Measurements from ENCODE around the gene SLC39A11.

DNA sequence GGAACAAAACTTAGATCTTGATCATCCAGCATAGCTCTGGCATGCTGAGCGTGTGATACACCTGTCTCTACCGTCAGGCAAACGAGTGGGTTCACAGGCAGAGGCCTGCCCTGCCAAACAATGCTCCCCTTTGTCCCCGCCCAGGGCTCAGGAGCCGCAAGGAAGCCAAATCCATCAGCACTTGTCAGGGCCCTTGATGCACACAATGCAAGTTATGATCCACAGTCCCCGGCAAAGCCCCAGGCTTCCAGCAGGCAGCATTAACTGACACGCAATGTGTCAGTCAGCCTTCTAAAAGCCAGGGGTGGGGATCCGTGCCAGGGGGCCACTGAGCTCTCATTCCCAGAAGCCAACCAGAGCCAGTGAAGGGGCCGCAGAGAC lies 460.9 kb downstream of the SLC39A11 start:
- TF ChIP-seq YY1 (IDR thresholded peaks at IDR 0.05; ENCODE audit: extremely low read depth, insufficient replicate concordance, low read depth, low read length) (no peak), POLR2AphosphoS5 (IDR thresholded peaks at IDR 0.05; ENCODE audit: low read depth, low read length) (no peak), CEBPB (IDR thresholded peaks at IDR 0.05; ENCODE audit: low read depth) (no peak), SRF (IDR thresholded peaks at IDR 0.05; ENCODE audit: low read depth) (no peak), CTCF (IDR thresholded peaks at IDR 0.05 in 2 of 3, conservative IDR thresholded peaks at IDR 0.05 in 1 of 3; ENCODE audit: borderline replicate concordance in 1 of 3, insufficient read depth in 1 of 3, low read depth in 2 of 3, low read length in 2 of 3) (no peak)
